ENCODE measurements around the gene PHLDA3. TPM values are rescaled to one million over a fixed set of nuclear protein-coding genes. Genes with fewer than 3 reads are reported as not detected.

PHLDA3 gene
- total and polyA plus RNA-seq, 2 of the 13 experiments (the other 11 are each of a cell fraction or from before 2014, with no cell fraction given), result 16.7 to 33.6 TPM

- TF ChIP-seq, protein P1, sequence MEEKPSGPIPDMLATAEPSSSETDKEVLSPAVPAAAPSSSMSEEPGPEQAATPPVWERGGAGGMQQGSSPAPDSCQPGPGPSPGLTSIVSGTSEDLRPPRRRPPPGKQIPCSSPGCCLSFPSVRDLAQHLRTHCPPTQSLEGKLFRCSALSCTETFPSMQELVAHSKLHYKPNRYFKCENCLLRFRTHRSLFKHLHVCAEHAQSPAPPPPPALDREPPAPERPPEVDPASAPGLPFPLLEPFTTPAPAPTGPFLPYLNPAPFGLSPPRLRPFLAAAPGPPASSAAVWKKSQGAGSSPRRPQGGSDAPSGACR (CRISPR knock-in tag; IDR thresholded peaks at IDR 0.05), result no peak
- TF ChIP-seq IKZF5 (CRISPR knock-in tag; IDR thresholded peaks at IDR 0.05) (no peak), ZNF562 (CRISPR knock-in tag; IDR thresholded peaks at IDR 0.05; ENCODE audit: borderline replicate concordance) (no peak), RNF219 (CRISPR knock-in tag; IDR thresholded peaks at IDR 0.05) (no peak), ZNF761 (CRISPR knock-in tag; conservative IDR thresholded peaks at IDR 0.05) (no peak), TRIM24 (CRISPR knock-in tag; IDR thresholded peaks at IDR 0.05) (no peak), ZNF331 (CRISPR knock-in tag; IDR thresholded peaks at IDR 0.05) (no peak), YEATS4 (CRISPR knock-in tag; IDR thresholded peaks at IDR 0.05; ENCODE audit: borderline replicate concordance) (no peak), SIN3A (IDR thresholded peaks at IDR 0.05; ENCODE audit: borderline replicate concordance, low read depth, low read length) (no peak), PATZ1 (CRISPR knock-in tag; IDR thresholded peaks at IDR 0.05) (no peak), SOX6 (IDR thresholded peaks at IDR 0.05) (no peak), SOX6 (CRISPR knock-in tag; IDR thresholded peaks at IDR 0.05) (0 out of 2 replicates have a peak, but pooled peaks have one; percentile 15), MIER3 (CRISPR knock-in tag; IDR thresholded peaks at IDR 0.05; ENCODE audit: borderline replicate concordance) (no peak), ZNF775 (CRISPR knock-in tag; IDR thresholded peaks at IDR 0.05; ENCODE audit: borderline replicate concordance) (no peak), RBAK (CRISPR knock-in tag; IDR thresholded peaks at IDR 0.05) (no peak), RXRA (CRISPR knock-in tag; IDR thresholded peaks at IDR 0.05) (no peak), ADNP (CRISPR knock-in tag; IDR thresholded peaks at IDR 0.05) (no peak), ETV5 (CRISPR knock-in tag; IDR thresholded peaks at IDR 0.05; ENCODE audit: borderline replicate concordance) (peak; percentile 80), WIZ (CRISPR knock-in tag; IDR thresholded peaks at IDR 0.05) (no peak)
- TF ChIP-seq, protein P2, sequence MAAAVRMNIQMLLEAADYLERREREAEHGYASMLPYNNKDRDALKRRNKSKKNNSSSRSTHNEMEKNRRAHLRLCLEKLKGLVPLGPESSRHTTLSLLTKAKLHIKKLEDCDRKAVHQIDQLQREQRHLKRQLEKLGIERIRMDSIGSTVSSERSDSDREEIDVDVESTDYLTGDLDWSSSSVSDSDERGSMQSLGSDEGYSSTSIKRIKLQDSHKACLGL (CRISPR knock-in tag; IDR thresholded peaks at IDR 0.05), result no peak
These were observed 20.8 kb downstream of the PHLDA3 start (continued) for GRCh38 chr1:201447903-201448871.
